ENCODE results near the gene SH3PXD2B. TPM values are rescaled to one million over a fixed set of nuclear protein-coding genes. Genes with fewer than 3 reads are reported as not detected.
"Not testable (repeated sequence)": the region's sequence is repeated elsewhere in the genome, so short reads cannot be mapped to it uniquely, and the experiment has no call there.

Gene SH3PXD2B
- total and polyA plus RNA-seq, 8 donors = 4.2 to 24.9 (median 11.0) TPM

GRCh38 chr5:172371684-172372083 lies 82.6 kb downstream of the SH3PXD2B start:
- DNase-seq (peak in 1 of 6 donors; percentile 5), ATAC-seq (no peak), FAIRE-seq (no peak)
- H3K4me3 ChIP-seq = no peak overlapping the region
- H3K9me3 ChIP-seq = no peaks in the 10 kb centered on the region
- no peaks in the 10 kb centered on the region for H3K36me3 ChIP-seq
- H3K27ac ChIP-seq = no peak overlapping the region
- H3K4me1 ChIP-seq = no peaks in the 10 kb centered on the region
- 96 to 97% methylated on average over 7 of the region's 7 CpGs for WGBS, 2 donors
- intact Hi-C loops (cut with DNase I) = no loop called here
- no peak for TF ChIP-seq CTCF (IDR thresholded peaks at IDR 0.05)
- H3K27me3 ChIP-seq = no peaks in the 10 kb centered on the region

- no peaks in the 10 kb centered on the region for H3K9me3 ChIP-seq
- 60 to 64% methylated on average over 4 of the region's 4 CpGs for WGBS, 2 donors
- TF ChIP-seq CTCF (IDR thresholded peaks at IDR 0.05) = peak in 3 of 4 donors; percentile 5 to 49 (median 41)
- H3K36me3 ChIP-seq = no peaks in the 10 kb centered on the region
- H3K4me3 ChIP-seq = no peak overlapping the region
- FAIRE-seq (no peak), DNase-seq (peak in 1 of 6 donors; percentile 40), ATAC-seq (peak; percentile 35 to 85 (median 56))
- intact Hi-C loops (cut with DNase I) = no loop called here
- no peaks in the 10 kb centered on the region for H3K4me1 ChIP-seq
- H3K27me3 ChIP-seq = no peaks in the 10 kb centered on the region
- H3K27ac ChIP-seq = no peak overlapping the region
These were observed 83.4 kb downstream of the SH3PXD2B start for GRCh38 chr5:172370648-172371545.

GRCh38 chr5:172370237-172370640 lies 84.1 kb downstream of the SH3PXD2B start:
- peak; percentile 34 to 67 (median 53) for ATAC-seq
- no peaks in the 10 kb centered on the region for H3K9me3 ChIP-seq
- H3K36me3 ChIP-seq = no peaks in the 10 kb centered on the region

GRCh38 chr5:172368699-172369098 lies 85.6 kb downstream of the SH3PXD2B start:
- H3K27ac ChIP-seq; ATAC-seq; FAIRE-seq; H3K27me3 ChIP-seq; DNase-seq; H3K9me3 ChIP-seq; H3K4me1 ChIP-seq; H3K36me3 ChIP-seq; H3K4me3 ChIP-seq; intact Hi-C loops (cut with DNase I): not testable (repeated sequence)
- WGBS, 2 donors = 99% methylated on average over 3 of the region's 3 CpGs

More at GRCh38 chr5:172370237-172370640, 84.1 kb downstream of the SH3PXD2B start:
- intact Hi-C loops (cut with DNase I) = no loop called here
- H3K27me3 ChIP-seq = no peaks in the 10 kb centered on the region
- FAIRE-seq (no peak), DNase-seq (no peak)
- no peak overlapping the region for H3K4me3 ChIP-seq
- no peak for TF ChIP-seq CTCF (IDR thresholded peaks at IDR 0.05)
- 86% methylated on average over 4 of the region's 4 CpGs for WGBS, 2 donors
- no peaks in the 10 kb centered on the region for H3K4me1 ChIP-seq
- no peak overlapping the region for H3K27ac ChIP-seq

GRCh38 chr5:172365948-172366608 lies 88.2 kb downstream of the SH3PXD2B start:
- Histone ChIP-seq H3K9me3 (no peaks in the 10 kb centered on the region), H3K4me3 (no peak overlapping the region), H3K27ac (no peak overlapping the region), H3K4me1 (no peaks in the 10 kb centered on the region), H3K36me3 (no peaks in the 10 kb centered on the region), H3K27me3 (no peaks in the 10 kb centered on the region)
- no peak for TF ChIP-seq CTCF (IDR thresholded peaks at IDR 0.05)
- DNase-seq (no peak), FAIRE-seq (no peak), ATAC-seq (no peak)
- intact Hi-C loops (cut with DNase I) = no loop called here
- 85 to 91% methylated on average over 4 of the region's 4 CpGs for WGBS, 2 donors
